Peyer's patch (tissue), 4 donors: ENCODE measurements around the gene HECTD4. TPM values are rescaled to one million over a fixed set of nuclear protein-coding genes. Genes with fewer than 3 reads are reported as not detected.

ENCODE experiments used
- DNase-seq, 3 donors: peaks; one replicate each; pipeline ENCODE4 v3.0.0-alpha.2; 2017 to 2019
- H3K27ac ChIP-seq, 4 donors: fragments of 200-600 bp; sonication (generic); one replicate each; pipeline ENCODE4 v1.5.1; 2016 to 2019
- H3K27me3 ChIP-seq, 2 donors: fragments of 200-600 bp; sonication (generic); one replicate each; pipeline ENCODE4 v1.5.1; 2019
- H3K36me3 ChIP-seq, 3 donors: fragments of 200-600 bp; sonication (generic); one replicate each; pipeline ENCODE4 v1.5.1; 2016 to 2019
- H3K4me1 ChIP-seq, 4 donors: fragments of 200-600 bp; sonication (generic); one replicate each; pipeline ENCODE4 v1.5.1; 2016 to 2019
- H3K4me3 ChIP-seq, 4 donors: fragments of 200-600 bp; sonication (generic); 1 replicate in 3 of 4; 2 replicates in 1 of 4; pipeline ENCODE4 v1.5.1; 2016 to 2019; ENCODE audit warnings: mild to moderate bottlenecking in 1 of 4
- H3K9me3 ChIP-seq, 4 donors: fragments of 200-600 bp; sonication (generic); one replicate each; pipeline ENCODE4 v1.5.1; 2016 to 2019; ENCODE audit warnings: mild to moderate bottlenecking in 1 of 4
- CTCF ChIP-seq, 6 experiments: fragments of 450-650 bp in 4 of 6; fragments of 200-600 bp in 2 of 6; sonication (generic) in 1 of 6; IDR thresholded peaks; one replicate each; pipeline ENCODE4 v1.5.1; 2017 to 2019; ENCODE audit warnings: antibody characterized with exemption in 6 of 6, mild to moderate bottlenecking in 3 of 6, moderate library complexity in 1 of 6
- POLR2A ChIP-seq, 2 donors: fragments of 450-650 bp; IDR thresholded peaks; one replicate each; pipeline ENCODE4 v1.5.1; 2017; ENCODE audit warnings: antibody characterized with exemption in 2 of 2, mild to moderate bottlenecking in 2 of 2, moderate library complexity in 2 of 2
- total RNA-seq, 4 donors: library from RNA; depleted of rRNA; stranded (reverse); fragments of >200 nt; gene quantifications; one replicate each; pipeline ENCODE4 v1.1.0, GENCODE V29; 2016

Gene HECTD4
- total RNA-seq, 4 donors from 2014 or later: 49.9 to 118 (median 87.3) TPM

- Histone ChIP-seq H3K36me3 (no peaks in the 10 kb centered on the region), H3K27me3 (no peaks in the 10 kb centered on the region), H3K9me3 (no peaks in the 10 kb centered on the region), H3K4me3 (no peak overlapping the region), H3K4me1 (no peaks in the 10 kb centered on the region), H3K27ac (no peak overlapping the region)
- DNase-seq: no peak
- TF ChIP-seq POLR2A (IDR thresholded peaks at IDR 0.05) (no peak), CTCF (IDR thresholded peaks at IDR 0.05) (no peak)
These were observed 59.8 kb downstream of the HECTD4 start for GRCh38 chr12:112322441-112322840.

GRCh38 chr12:112321245-112321644 lies 61.0 kb downstream of the HECTD4 start:
- H3K4me3 ChIP-seq: no peak overlapping the region
- H3K9me3 ChIP-seq: no peaks in the 10 kb centered on the region
- H3K4me1 ChIP-seq: no peaks in the 10 kb centered on the region
- H3K27me3 ChIP-seq: no peaks in the 10 kb centered on the region
- no peak overlapping the region for H3K27ac ChIP-seq
- no peak for DNase-seq
- TF ChIP-seq POLR2A (IDR thresholded peaks at IDR 0.05) (no peak), CTCF (IDR thresholded peaks at IDR 0.05) (no peak)
- no peaks in the 10 kb centered on the region for H3K36me3 ChIP-seq

- H3K4me3 ChIP-seq: no peak overlapping the region
- H3K36me3 ChIP-seq: peaks cover 0 to under 1% (median 0%) of the 10 kb centered on the region in 3 donors
- TF ChIP-seq CTCF (IDR thresholded peaks at IDR 0.05) (no peak), POLR2A (IDR thresholded peaks at IDR 0.05) (no peak)
These were observed 62.8 kb downstream of the HECTD4 start for GRCh38 chr12:112319395-112319794.

GRCh38 chr12:112317481-112317880 lies 64.8 kb downstream of the HECTD4 start:
- TF ChIP-seq CTCF (IDR thresholded peaks at IDR 0.05): no peak
- TF ChIP-seq POLR2A (IDR thresholded peaks at IDR 0.05): no peak
- DNase-seq: no peak
- Histone ChIP-seq H3K27ac (no peak overlapping the region), H3K4me1 (no peaks in the 10 kb centered on the region), H3K36me3 (peaks cover 0 to 17% (median 0%) of the 10 kb centered on the region in 3 donors), H3K4me3 (no peak overlapping the region), H3K27me3 (no peaks in the 10 kb centered on the region), H3K9me3 (no peaks in the 10 kb centered on the region)

More at GRCh38 chr12:112319395-112319794, 62.8 kb downstream of the HECTD4 start:
- Histone ChIP-seq H3K27me3 (no peaks in the 10 kb centered on the region), H3K9me3 (no peaks in the 10 kb centered on the region), H3K4me1 (no peaks in the 10 kb centered on the region), H3K27ac (no peak overlapping the region)
- DNase-seq: no peak

GRCh38 chr12:112314981-112315380 lies 67.2 kb downstream of the HECTD4 start:
- Histone ChIP-seq H3K27ac (no peak overlapping the region), H3K4me3 (no peak overlapping the region), H3K4me1 (no peaks in the 10 kb centered on the region), H3K36me3 (peaks cover 0 to 27% (median 0%) of the 10 kb centered on the region in 3 donors), H3K27me3 (no peaks in the 10 kb centered on the region), H3K9me3 (no peaks in the 10 kb centered on the region)
- no peak for DNase-seq
- TF ChIP-seq CTCF (IDR thresholded peaks at IDR 0.05): no peak
- TF ChIP-seq POLR2A (IDR thresholded peaks at IDR 0.05): no peak

- peaks cover 0 to 60% (median 0%) of the 10 kb centered on the region in 3 donors for H3K36me3 ChIP-seq
- no peaks in the 10 kb centered on the region for H3K9me3 ChIP-seq
- H3K27ac ChIP-seq: no peak overlapping the region
- TF ChIP-seq CTCF (IDR thresholded peaks at IDR 0.05) (no peak), POLR2A (IDR thresholded peaks at IDR 0.05) (no peak)
- no peaks in the 10 kb centered on the region for H3K4me1 ChIP-seq
- H3K27me3 ChIP-seq: no peaks in the 10 kb centered on the region
- H3K4me3 ChIP-seq: no peak overlapping the region
- DNase-seq: no peak
These were observed 72.4 kb downstream of the HECTD4 start for GRCh38 chr12:112309797-112310196.
